Right lobe of liver (tissue), 4 donors: ENCODE measurements around the gene CNKSR2.

Source experiments
- CTCF ChIP-seq, 4 donors: fragments of 200-600 bp in 3 of 4; fragments of 450-650 bp in 1 of 4; IDR thresholded peaks; one replicate each; pipeline versions ENCODE4 v1.5.1 to v1.8.0; 2016 to 2022; ENCODE audit warnings: antibody characterized with exemption in 4 of 4, mild to moderate bottlenecking in 2 of 4
- POLR2A ChIP-seq: fragments of 450-650 bp; IDR thresholded peaks from one replicate; pipeline ENCODE4 v1.6.1; 2017; ENCODE audit warnings: antibody characterized with exemption, mild to moderate bottlenecking
- donor health status: DM: no; HTN: no; CAD: no.
- donor health status: DM: no; HTN: no; CAD: no.
- donor health status: DM: no; HTN: yes; CAD: no.

- TF ChIP-seq CTCF (IDR thresholded peaks at IDR 0.05), result no peak
- TF ChIP-seq POLR2A, result no peak
These were observed 328.5 kb downstream of the CNKSR2 start for GRCh38 chrX:21702725-21703124.
